AG04449 (cell line): ENCODE data around the gene ATXN7L1.
"Not testable (repeated sequence)": the region's sequence is repeated elsewhere in the genome, so short reads cannot be mapped to it uniquely, and the experiment has no call there.

Experiments used
- CTCF ChIA-PET: fragments of 350-600 bp; formaldehyde crosslinking; extraction: SDS; loops from one replicate; lab custom pipeline; 2021; ENCODE audit warnings: antibody characterized with exemption; lab: Yijun Ruan, JAX
- POLR2A ChIA-PET: fragments of 400-600, 350-600 bp; formaldehyde crosslinking; extraction: SDS; loops from one replicate; lab custom pipeline; 2020; ENCODE audit warnings: antibody characterized with exemption, inconsistent platforms; lab: Yijun Ruan, JAX
- DNase-seq: peaks from one replicate; pipeline ENCODE4 v3.0.0-alpha.2; 2010; ENCODE audit warnings: low read depth, low spot score
- H3K4me3 ChIP-seq: 2 replicates; pipeline ENCODE4 v1.5.1; 2011; ENCODE audit warnings: low read depth, mild to moderate bottlenecking, control low read depth, low read length
- TF ChIP-seq, protein P1 (sequence below): IDR thresholded peaks from one replicate; pipeline ENCODE4 v1.5.1; 2011; ENCODE audit warnings: mild to moderate bottlenecking, moderate library complexity, low read length, control low read depth, inconsistent platforms; ENCODE audit not compliant: insufficient read depth; ENCODE audit errors: missing control alignments

ATXN7L1 gene

DNA sequence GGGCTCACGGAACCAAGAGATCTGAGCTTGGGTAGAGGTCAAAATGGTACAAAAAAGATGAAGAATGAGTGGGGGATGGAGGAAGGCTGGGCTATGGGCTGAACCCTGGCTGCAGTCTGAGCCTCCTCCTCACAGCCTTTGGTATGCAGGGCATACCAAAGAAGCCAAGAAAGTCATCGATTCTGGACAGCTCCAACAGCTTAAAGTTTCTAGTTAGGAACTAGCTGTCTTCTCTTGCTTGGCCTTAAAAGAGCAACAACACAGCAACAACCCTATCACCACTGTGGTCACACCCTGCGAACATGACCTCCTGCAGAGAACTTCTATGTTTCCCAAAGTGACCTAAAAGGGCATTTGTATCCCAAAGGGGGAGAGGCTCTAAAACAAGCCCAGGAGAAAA lies 169.0 kb downstream of the ATXN7L1 start:
- H3K4me3 ChIP-seq = no peak overlapping the region
- TF ChIP-seq, protein P1, sequence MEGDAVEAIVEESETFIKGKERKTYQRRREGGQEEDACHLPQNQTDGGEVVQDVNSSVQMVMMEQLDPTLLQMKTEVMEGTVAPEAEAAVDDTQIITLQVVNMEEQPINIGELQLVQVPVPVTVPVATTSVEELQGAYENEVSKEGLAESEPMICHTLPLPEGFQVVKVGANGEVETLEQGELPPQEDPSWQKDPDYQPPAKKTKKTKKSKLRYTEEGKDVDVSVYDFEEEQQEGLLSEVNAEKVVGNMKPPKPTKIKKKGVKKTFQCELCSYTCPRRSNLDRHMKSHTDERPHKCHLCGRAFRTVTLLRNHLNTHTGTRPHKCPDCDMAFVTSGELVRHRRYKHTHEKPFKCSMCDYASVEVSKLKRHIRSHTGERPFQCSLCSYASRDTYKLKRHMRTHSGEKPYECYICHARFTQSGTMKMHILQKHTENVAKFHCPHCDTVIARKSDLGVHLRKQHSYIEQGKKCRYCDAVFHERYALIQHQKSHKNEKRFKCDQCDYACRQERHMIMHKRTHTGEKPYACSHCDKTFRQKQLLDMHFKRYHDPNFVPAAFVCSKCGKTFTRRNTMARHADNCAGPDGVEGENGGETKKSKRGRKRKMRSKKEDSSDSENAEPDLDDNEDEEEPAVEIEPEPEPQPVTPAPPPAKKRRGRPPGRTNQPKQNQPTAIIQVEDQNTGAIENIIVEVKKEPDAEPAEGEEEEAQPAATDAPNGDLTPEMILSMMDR = no peak
- ChIA-PET CTCF (interaction anchor here (1.0 to 1.6 kb wide), 2 partner anchors 18 to 55 kb away, joined by 3 to 4 read pairs; no protein-coding TSS in a partner anchor), POLR2A (no interaction called here)
- no peak for DNase-seq

- no peak for DNase-seq
- ChIA-PET CTCF (interaction anchor here (1.3 to 1.4 kb wide), 3 partner anchors 8 to 337 kb away, joined by 3 to 4 read pairs (median 4); no protein-coding TSS in a partner anchor), POLR2A (no interaction called here)
- no peak overlapping the region for H3K4me3 ChIP-seq
- TF ChIP-seq, protein P1 = no peak
Measured at GRCh38 chr7:105705427-105705826, 171.0 kb downstream of the ATXN7L1 start.

GRCh38 chr7:105703207-105703930 lies 173.0 kb downstream of the ATXN7L1 start:
- ChIA-PET POLR2A (no interaction called here), CTCF (no interaction called here)
- DNase-seq = no peak
- H3K4me3 ChIP-seq = no peak overlapping the region
- TF ChIP-seq, protein P1 = no peak

GRCh38 chr7:105699568-105700236 lies 176.7 kb downstream of the ATXN7L1 start:
- ChIA-PET CTCF (no interaction called here), POLR2A (no interaction called here)
- TF ChIP-seq, protein P1 = no peak
- no peak for DNase-seq
- H3K4me3 ChIP-seq = no peak overlapping the region

- ChIA-PET POLR2A (no interaction called here), CTCF (interaction anchor here (1.4 kb wide), 1 partner anchor 16 kb away, joined by 5 read pairs; no protein-coding TSS in a partner anchor)
- TF ChIP-seq, protein P1 = no peak
- H3K4me3 ChIP-seq = no peak overlapping the region
- DNase-seq = no peak
Measured at GRCh38 chr7:105698531-105698930, 177.9 kb downstream of the ATXN7L1 start.

DNA sequence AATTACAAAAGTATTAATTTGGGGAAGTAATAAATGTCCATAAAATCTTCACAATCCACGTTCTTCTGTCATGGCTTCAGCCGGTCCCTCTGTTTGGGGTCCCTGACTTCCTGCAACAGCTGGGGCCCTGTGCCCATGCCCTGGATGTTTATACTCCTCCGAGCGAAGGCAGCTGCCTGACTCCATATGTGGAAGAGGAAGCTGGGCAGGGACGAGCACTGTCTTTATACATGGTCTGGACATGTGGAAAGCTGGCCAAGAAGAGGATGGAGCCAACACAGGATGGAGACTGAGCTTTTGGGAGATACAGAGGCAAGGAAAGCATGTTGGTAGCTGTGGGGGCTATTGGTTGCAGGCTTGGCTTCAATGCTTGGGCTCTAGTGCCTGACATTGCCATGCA lies 178.6 kb downstream of the ATXN7L1 start:
- CTCF ChIA-PET = interaction anchor here (1.4 kb wide), 1 partner anchor 17 kb away, joined by 5 read pairs; no protein-coding TSS in a partner anchor
- no peak for DNase-seq
- TF ChIP-seq, protein P1 = no peak
- H3K4me3 ChIP-seq = no peak overlapping the region
- POLR2A ChIA-PET = no interaction called here

DNA sequence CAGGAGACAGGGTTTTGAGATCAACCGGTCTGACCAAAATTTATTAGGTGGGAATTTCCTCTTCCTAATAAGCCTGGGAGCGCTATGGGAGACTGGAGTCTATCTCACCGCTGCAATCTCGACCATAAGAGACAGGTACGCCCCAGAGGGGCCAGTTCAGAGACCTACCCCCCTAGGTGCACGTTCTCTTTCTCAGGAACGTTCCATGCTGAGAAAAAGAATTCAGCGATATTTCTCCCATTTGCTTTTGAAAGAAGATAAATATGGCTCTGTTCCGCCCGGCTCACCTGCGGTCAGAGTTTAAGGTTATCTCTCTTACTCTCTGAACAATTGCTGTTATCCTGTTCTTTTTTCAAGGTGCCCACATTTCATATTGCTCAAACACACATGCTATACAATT lies 179.2 kb downstream of the ATXN7L1 start:
- H3K4me3 ChIP-seq, POLR2A ChIA-PET, CTCF ChIA-PET, DNase-seq: not testable (repeated sequence)
